Upper lobe of left lung (tissue), 4 donors: Measurements from ENCODE around the gene MSH3.

Experiments
- EP300 ChIP-seq, 4 donors: sonication (generic); formaldehyde crosslinking; IDR thresholded peaks; one replicate each; pipeline ENCODE4 v1.5.1; 2017; ENCODE audit warnings: antibody characterized with exemption in 4 of 4, control low read depth in 2 of 4
- POLR2A ChIP-seq, 4 donors: fragments of 450-650 bp; IDR thresholded peaks; one replicate each; pipeline ENCODE4 v1.5.1; 2016 to 2017; ENCODE audit warnings: antibody characterized with exemption in 4 of 4, mild to moderate bottlenecking in 2 of 4
- POLR2AphosphoS5 ChIP-seq, 2 donors: sonication (generic); formaldehyde crosslinking; IDR thresholded peaks; one replicate each; pipeline ENCODE4 v1.5.1; 2017; ENCODE audit warnings: antibody characterized with exemption in 2 of 2
- TF ChIP-seq, protein P1 (sequence below), 6 experiments: fragments of 450-650 bp in 4 of 6; fragments of 200-600 bp in 2 of 6; sonication (generic) in 2 of 6; IDR thresholded peaks; one replicate each; pipeline ENCODE4 v1.5.1; 2016 to 2019; ENCODE audit warnings: antibody characterized with exemption in 6 of 6

DNA sequence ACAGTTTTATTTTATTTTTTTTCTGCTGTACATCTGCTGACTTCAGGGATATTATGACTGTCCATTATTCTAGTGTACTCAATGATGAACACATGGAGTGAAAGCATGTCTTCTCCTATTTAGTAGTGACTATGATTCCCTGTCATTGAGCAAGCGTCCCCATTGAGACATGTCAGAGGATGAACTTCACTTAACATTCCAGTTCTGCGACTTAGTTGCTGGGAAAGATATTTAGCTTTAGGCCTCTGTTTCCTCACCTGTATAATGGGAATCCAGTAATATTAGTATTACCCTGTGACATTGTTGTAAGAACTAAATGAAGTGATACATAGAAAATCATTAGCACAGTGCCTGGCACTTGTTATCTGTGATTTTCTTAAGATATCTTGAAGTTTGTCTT lies 145.1 kb downstream of the MSH3 start:
- TF ChIP-seq, protein P1, sequence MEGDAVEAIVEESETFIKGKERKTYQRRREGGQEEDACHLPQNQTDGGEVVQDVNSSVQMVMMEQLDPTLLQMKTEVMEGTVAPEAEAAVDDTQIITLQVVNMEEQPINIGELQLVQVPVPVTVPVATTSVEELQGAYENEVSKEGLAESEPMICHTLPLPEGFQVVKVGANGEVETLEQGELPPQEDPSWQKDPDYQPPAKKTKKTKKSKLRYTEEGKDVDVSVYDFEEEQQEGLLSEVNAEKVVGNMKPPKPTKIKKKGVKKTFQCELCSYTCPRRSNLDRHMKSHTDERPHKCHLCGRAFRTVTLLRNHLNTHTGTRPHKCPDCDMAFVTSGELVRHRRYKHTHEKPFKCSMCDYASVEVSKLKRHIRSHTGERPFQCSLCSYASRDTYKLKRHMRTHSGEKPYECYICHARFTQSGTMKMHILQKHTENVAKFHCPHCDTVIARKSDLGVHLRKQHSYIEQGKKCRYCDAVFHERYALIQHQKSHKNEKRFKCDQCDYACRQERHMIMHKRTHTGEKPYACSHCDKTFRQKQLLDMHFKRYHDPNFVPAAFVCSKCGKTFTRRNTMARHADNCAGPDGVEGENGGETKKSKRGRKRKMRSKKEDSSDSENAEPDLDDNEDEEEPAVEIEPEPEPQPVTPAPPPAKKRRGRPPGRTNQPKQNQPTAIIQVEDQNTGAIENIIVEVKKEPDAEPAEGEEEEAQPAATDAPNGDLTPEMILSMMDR (IDR thresholded peaks at IDR 0.05): no peak
- TF ChIP-seq EP300 (IDR thresholded peaks at IDR 0.05) (no peak), POLR2AphosphoS5 (IDR thresholded peaks at IDR 0.05) (no peak), POLR2A (IDR thresholded peaks at IDR 0.05) (no peak)
